T-helper 2 cell treated with Interferon-gamma antibody and Interleukin-4, amounts not matched to agents 100 ng/mL and 5 ng/mL, for 36 hours (primary cell): Measurements from ENCODE around the gene OR10H4. TPM values are rescaled to one million over a fixed set of nuclear protein-coding genes. Genes with fewer than 3 reads are reported as not detected.

ENCODE experiments used
- total RNA-seq: library from RNA; stranded (reverse); gene quantifications from 2 replicates; pipeline ENCODE4 v1.2.3, GENCODE V29; 2022

The OR10H4 gene
- total RNA-seq, 1 donor from 2014 or later: not detected

Other genes starting within 250 kb of the OR10H4 start
- not detected in 2 replicates for gene OR10H2, start 221.0 kb upstream of the OR10H4 start, total RNA-seq
- not detected in 2 replicates for gene OR10H3, start 211.0 kb upstream of the OR10H4 start, total RNA-seq
- not detected in 2 replicates for gene OR10H5, start 161.3 kb upstream of the OR10H4 start, total RNA-seq
- gene OR10H1, start 133.3 kb upstream of the OR10H4 start, total RNA-seq: not detected in 2 replicates
- gene CYP4F2, start 50.9 kb upstream of the OR10H4 start, total RNA-seq: not detected in 2 replicates
- not detected in 2 replicates for gene CYP4F11, start 14.5 kb upstream of the OR10H4 start, total RNA-seq
- 515 and 526 TPM in 2 replicates for gene TPM4, start 127.5 kb downstream of the OR10H4 start, total RNA-seq
- 199 and 201 TPM in 2 replicates for gene RAB8A, start 162.9 kb downstream of the OR10H4 start, total RNA-seq
- 48.0 and 50.0 TPM in 2 replicates for gene HSH2D, start 194.7 kb downstream of the OR10H4 start, total RNA-seq
- gene CIB3, start 224.5 kb downstream of the OR10H4 start, total RNA-seq: not detected in 2 replicates
- gene FAM32A, start 236.4 kb downstream of the OR10H4 start, total RNA-seq: 70.7 and 72.1 TPM in 2 replicates
- 151 and 152 TPM in 2 replicates for gene AP1M1, start 248.9 kb downstream of the OR10H4 start, total RNA-seq